HG03558 (cell line): Measurements from ENCODE around the gene HIPK2.

Experiments
- ATAC-seq: cut with Tn5 transposase; IDR thresholded peaks from one replicate; pipeline ENCODE4 v1.9.1; 2021; ENCODE audit warnings: moderate number of reproducible peaks; ENCODE audit not compliant: unreplicated experiment; ENCODE audit errors: extremely low read depth

HIPK2 gene

DNA sequence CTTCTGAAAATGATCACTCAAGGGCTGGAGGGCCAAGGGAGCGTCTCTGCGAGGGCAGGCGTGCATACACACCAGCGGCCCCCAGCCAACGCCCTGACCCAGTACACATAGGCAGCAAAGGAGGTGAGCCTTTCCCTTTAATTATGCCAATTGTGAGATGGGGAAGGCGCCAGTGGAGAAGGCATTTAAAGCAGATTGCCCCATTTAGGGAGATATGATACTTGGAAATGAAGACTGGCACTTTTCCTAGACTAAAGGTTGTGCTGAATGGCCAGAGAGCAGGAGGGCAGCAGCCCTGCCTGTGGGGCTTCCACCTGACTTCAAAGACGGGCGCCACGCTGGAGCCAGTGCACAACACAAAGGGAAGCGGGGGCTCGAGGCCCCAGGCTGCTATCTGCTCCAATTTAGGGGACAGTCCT, 24.1 kb downstream of the HIPK2 start:
- ATAC-seq, result no peak

DNA sequence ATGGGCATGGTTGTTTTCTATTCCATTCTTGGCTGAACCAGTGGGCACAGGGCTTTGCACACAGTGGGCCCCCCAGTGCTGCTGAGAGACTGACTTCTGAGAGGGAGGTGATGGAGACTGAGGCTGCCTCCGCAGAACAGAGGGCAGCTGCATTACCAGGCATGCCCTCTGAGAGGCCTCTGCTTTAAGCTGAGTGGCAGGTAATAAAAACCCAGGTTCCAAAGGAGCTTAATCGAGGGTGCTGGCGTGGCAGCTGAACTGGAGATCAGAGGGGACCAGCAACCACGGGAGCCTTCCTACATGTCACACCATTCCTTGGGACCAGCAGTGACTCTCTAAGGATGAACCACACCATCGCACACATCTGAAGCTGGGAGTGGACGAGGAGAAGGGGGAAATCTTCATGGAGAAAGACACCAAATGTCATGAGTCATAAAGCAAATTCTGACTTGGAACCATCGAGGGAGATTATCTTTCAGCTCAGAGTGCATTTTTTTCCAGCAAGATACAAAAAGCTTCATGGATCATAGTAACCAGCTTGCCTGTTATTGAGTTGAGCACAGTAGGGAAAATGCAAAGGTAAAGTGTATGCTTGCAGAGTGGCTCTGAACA, 24.6 kb downstream of the HIPK2 start:
- ATAC-seq, result no peak

DNA sequence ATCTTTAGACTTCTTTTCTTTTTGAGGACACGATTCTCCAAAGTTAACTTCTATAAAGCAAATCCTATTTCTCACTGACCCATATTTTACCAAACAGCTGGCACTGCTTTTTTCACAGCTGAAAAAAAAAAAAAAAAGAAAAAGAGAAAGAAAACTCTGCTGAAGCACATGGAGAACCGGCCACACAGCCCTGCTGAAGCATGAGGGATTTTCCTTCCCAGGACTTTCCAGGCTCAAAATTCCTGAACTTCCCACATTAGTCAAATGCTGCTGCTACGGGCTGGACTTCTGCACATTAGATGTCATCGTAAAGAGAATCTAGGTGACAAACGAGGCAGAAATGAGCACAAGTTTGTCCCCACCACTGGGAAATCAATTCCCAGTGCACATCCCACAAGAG, 25.2 kb downstream of the HIPK2 start:
- ATAC-seq, result no peak

DNA sequence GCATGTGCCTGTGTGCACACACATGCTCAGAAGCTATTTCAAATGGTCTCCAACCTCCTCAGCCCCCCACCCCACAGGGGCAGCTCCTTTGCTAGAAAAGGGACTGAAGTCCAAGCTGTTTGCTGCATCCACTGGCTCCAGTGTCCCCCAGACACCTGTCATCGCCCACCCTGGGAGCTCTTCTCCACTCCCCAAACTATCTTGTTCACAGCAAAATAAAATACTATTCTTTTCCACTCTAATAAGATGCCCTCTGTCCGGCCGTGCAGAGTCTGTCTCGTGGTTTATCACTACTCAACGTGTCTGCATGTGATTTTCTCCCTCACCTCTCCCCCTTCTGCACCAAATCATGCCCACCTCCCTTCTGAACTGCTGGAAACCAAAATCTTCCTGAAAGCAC, 25.6 kb downstream of the HIPK2 start:
- no peak for ATAC-seq

DNA sequence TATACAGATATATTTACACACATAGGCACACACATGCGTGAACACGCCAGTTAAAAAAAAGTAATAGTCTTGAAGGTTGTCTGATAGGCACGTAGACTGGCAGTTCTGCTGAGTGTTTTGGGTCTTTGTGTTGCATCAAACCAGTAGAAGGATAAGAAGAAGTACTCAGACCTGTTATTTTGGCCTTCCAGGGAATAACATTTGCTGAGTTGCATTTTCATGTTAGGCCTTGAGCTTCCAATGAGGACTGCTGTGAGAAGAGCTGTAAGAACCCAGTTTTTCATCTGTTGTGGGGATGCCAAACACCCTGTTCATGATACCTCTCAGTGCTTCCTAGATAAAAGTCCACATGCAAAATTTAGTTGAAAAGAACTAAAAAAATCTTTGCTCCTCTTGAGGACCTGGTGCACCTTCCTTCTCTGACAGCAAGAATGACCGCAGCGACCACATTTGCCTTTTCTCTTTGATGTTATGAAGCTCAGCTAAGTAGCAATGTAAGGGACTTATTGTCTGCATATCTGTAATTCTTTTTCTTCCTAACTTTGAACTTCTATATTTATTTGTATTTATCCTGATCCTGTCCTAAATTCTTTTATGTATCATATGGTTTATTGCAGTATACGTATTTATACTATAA, 27.2 kb downstream of the HIPK2 start:
- ATAC-seq, result no peak

DNA sequence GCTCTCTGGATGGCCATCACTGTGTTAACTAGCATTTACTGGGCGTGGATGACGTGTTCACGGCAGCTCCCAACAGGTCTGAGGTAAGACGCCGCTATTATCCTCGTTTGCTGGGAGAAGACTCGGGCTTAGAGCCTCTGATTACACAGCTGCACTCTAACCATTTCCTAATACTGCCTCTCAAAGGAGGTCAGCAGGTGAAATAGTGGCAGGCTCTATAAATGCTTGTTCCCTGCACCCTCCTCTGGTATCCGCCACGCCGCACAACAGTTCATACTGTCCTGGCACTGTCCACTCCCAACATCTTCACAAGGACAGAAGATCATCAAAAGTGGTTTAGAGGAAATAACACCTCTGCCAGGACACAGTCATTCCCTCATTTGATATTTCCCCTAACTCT, 28.3 kb downstream of the HIPK2 start:
- no peak for ATAC-seq

DNA sequence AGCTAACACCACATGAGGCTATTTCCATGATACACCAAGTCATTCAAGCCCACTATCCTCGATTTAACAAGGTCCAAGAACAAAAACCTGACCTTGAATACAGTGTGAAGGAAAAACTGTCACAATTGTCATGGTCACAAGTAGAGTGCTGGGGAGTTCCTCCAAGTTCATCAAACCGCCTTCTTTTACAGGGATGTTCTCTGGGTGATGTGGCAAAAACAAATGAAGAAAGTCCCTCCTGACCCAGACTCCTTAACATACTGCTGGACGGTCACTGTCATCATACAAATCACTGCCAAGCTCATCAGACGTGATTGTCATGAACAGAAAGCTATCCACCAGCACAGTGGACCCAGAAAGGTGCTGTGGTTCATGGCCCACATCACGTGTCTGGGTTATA, 28.9 kb downstream of the HIPK2 start:
- no peak for ATAC-seq

DNA sequence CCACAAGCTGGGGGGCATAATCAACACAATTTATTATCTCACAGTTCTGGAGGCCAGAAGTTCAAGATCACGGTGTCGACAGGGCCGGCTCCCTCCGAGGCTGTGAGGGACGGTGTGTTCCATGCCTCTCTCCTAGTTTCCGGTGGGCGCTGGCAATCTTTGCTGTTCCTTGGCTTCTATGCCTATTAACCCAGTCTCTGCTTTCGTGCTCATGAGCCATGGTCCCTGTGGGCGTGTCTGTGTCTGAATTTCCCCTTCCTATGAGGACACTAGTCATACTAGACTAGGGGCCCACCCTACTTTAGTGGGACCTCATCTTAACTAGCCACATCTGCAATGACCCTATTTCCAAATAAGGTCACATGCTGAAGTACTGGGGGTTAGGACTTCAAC, 29.4 kb downstream of the HIPK2 start:
- no peak for ATAC-seq

DNA sequence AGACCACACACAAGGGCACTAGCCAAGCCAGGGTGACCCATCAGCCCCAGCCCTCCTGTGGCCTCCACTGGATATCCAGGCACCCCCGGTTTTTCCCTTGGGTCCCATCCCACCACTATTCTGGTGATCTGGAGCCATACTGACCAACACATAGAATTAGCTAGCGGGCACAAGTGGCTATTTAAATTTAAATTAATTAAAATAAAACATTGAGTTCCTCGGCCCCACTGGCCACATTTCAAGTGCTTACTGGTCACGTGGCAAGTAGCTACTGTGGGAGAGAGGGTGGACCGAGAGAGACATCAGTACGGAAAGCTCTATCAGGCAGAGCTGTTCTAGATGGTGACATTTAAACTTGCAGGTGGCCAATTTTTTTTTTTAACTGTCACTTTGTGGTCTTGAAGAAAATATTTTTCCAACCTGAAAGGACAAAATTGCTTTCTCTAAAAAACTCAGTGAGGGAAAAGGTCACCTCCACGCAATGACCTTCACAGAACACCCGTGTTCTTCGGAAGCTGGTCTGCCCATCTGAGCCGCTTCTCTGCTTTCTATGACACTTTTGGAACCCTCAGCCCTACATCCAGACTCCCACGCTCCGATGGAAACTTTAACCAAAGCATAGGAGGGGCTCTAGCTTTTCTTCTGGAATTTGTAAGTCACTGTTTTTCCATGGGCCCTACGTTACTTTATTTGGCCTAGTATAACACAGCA, 30.0 kb downstream of the HIPK2 start:
- ATAC-seq, result no peak

DNA sequence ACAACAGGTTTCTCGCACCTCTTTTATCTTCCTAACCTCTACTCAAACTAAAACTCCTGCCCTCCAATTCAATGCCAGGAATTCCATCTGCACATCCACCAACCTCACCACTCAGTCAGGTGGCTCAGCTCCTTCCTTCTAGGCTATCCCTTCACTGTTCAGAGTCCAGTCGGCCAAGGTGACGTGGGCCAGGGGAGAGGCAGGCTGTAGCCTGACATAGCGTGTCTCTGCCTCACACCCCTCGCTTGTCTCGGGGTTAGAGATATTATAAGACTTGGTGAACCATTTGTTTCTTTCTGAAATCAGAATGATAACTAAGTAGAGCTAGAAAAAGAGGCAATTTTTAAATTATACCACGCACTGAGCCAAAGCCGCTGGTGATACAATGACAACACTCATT, 31.1 kb downstream of the HIPK2 start:
- no peak for ATAC-seq

DNA sequence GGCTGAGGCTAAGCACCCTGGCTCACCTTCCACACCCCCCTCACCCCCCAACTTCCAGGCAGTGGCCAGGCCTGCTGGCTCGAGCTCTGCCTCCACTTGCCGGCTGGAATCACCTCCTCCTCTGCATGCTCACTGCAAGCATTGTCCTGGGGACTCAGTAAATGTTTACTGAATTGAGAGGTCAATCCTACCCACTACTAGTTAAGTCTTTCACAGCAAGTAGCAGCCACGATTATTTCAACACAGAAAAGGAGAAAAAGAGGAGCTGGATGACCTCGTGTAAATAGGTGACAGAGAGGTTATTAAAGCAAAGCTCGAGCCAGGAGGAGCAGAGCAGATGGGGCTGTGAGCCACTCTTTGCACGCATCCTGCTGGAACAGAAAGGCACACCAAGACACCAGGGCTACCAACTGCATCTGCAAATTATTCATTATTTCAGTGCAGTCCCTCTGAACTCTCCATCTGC, 32.1 kb downstream of the HIPK2 start:
- no peak for ATAC-seq

DNA sequence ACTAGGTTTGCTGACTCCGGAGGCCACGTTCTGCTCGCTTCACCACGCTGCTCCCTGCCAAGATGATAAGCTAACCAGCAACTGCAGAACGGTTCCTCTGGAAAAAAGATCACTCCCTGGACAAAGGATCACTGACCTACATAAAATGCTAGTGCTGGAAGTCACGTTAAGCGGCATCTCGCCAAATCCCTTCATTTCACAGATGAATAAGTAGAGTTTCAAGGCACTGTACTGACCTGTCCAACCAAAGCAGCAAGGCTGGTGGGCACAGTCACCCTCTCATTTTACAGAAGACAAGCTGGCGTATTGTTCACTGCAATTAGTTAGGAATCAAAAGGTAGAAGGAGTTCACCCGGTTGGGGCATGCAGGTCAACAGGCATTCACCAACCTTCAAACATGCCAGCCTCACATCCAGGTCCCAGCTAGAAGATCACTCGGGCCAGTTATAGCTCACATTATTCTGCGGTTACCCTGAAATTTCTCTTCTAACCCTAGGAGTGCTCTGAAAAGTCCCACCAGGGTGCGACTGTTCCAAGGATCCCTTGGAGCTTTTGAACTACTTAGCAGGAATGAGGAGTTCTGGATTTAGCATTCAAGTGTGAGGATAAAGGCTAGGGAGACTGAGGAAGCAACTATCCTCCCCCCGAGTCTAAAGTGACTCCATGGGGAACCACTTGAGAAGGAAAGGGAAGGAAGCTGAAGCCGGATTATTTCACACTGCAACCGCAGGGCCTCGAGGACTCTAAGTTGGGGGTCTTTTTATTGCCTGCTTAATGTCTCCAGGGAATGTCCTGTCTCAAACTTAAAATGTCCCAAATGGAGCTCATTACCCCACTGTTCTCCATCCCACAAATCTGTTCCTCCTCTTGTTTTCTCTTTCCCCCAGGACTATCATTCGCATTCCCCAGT, 32.8 kb downstream of the HIPK2 start:
- no peak for ATAC-seq

DNA sequence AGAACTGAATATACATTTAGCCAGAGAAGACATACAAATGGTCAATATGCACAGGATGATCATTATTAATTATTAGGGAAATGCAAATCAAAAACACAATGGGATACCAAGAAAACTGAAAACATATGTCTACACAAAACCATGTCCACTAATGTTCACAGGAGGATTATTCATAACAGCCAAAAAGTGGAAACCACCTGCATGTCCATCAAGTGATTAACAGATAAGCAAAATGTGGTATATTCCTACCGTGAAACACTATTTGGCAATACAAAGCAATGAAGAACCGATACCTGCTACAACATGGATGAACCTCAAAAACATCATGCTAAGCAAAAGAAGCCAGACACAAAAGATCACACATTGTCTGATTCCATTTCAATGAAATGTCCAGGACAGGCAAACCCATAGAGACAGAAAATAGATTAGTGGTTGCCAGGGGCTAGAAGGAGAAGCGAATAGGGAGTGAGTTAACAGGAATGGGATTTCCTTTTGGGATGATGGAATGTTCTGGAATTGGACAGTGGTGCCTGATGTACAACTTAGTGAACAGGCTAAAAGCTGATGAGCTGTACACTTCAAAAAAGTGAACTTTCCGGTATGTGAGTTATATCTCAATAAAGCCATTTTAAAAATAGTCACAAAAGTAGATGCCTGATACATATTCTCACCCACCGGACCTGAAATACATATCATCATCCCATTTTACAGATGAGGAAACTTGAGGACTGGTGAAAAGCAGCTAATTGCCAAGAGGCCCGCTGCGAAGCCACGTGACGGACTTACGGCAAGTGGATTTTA, 33.6 kb downstream of the HIPK2 start:
- ATAC-seq, result no peak

DNA sequence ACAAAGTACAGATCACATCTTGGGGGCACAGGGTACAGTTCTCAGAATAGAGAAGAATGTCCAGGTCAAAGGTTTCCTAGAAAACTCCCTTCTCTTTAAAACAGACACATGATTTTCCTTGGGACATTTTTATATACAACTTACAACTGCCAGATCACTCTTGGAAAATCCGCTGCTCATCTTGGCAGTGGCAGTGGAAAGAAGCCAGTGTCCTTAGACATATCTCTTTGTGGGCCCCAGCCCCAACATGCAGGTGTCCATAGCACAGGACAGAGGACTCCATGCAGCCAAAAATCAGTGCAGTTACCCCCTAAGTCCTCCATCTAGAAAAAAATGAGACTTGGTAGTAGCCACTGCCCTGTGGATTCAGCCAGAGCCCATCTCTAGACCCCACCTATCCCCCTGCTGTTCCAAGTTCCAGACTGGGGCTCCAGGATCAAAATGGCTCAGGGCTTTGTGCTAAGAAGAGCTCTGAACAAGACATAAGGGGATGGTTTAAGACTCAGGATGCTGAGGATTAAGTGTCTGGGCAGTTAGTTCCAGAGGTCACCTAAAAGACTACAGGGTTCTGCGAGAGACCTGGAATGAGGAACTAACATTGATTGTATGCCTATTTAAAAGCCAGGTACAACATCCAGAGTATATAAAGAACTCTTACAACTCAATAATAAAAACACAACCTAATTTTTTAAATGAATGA, 34.4 kb downstream of the HIPK2 start:
- ATAC-seq, result no peak

DNA sequence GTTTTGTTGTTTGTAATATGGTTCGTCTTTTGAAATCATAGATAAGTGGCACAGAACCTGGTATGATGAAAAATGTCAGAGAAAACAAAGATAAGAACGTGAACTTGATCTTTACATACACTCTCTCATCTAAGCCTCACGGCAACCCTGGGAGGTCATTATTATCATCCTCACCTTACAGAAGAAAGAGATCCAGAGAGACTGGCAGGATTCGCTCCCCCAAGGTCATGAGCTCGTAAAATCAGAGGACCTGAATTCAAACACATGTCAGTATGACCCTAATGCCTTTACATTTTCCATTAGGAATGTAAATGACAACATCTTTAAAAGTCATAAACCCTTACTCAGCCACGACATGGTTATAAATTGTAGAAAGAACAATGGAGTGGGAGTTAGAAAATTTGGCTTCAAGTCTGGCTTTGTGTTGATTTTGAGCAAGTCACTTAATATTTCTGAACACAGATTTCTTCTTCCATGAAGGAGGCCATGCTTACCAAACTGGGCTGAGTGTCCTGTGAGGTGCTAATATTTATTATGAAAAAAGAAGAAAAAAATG, 35.9 kb downstream of the HIPK2 start:
- ATAC-seq, result no peak

DNA sequence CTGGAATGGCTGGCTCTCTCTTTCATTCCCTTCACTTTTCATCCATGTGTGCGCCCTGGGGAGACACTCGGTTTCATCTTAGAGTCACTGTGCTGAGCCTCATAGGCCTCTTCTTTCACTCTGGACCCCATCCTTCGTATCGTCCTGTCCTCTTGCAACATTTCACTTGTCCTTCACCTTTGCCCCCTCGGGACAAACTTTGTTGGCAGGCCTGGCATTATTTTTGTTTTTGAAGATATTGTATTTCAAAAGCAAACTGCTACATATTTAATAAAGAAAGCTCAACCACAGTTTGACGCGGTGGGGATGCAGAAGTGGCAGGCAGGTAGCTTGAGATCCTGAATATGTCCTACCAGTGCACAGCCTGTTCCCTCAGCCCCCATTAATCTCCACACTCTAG, 36.6 kb downstream of the HIPK2 start:
- no peak for ATAC-seq

DNA sequence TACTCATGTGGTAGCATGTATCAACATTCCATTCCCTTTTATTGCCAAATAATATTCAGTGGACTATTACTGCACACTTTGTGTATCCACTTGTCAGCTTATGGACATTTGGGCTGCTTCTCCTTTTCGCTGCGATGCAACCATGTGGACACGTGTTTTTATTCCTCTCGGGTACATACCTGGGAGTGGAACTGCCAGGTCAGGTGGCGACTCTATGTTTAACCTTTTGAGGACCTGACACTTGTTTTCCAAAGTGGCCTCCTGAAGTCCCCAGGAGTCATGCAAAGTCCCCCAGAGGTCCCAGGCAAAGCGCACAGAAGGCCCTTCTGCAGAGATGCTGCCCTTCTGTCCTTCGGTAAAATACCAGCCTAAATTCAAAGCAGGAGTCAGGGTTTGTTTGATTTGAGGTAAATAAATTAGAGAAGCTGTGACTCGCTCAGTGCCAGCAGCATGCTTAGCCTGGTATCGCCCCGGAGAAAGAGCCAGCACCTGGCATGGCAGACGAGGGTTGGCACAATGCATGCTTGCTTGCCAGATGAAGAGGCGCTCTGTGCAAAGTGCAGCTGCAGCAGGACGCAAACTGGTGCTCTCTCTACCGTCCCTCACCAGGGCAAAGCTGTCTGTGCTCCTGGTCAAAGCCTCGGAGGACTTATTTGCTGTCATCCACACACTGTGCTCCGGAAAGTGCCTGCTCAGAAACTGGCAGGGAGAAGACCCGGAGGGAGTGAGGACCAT, 37.8 kb downstream of the HIPK2 start:
- no peak for ATAC-seq

DNA sequence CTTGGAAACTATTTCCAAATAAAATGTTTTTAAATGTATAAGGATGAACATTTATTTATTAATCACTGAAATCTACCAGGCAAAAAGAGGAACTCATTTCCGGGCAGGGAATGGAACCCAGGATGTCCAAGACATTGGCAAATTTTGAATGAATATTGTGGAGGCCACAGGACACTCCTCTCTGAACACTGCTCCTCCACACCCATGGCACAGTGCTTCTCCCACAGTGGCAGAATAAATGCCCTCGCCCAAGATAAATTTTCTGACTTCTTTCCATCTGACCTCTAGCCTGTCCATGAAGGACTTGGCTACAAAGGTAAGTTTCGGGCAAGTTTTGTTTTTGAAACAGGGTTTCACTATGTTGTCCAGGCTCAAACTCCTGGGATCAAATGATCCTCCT, 39.0 kb downstream of the HIPK2 start:
- ATAC-seq, result no peak
